ENCODE results near the gene ROBO2. TPM values are rescaled to one million over a fixed set of nuclear protein-coding genes. Genes with fewer than 3 reads are reported as not detected.

Gene ROBO2
- total RNA-seq, 1 donor from 2014 or later, result 2.9 TPM

GRCh38 chr3:77456431-77456830, 416.5 kb downstream of the ROBO2 start:
- Histone ChIP-seq H3K36me3 (no peaks in the 10 kb centered on the region), H3K27me3 (no peaks in the 10 kb centered on the region), H3K27ac (no peak overlapping the region), H3K4me3 (no peak overlapping the region), H3K9me3 (no peaks in the 10 kb centered on the region), H3K4me1 (no peaks in the 10 kb centered on the region)
- intact Hi-C loops (cut with DNase I), result no loop called here
- no peak for TF ChIP-seq CTCF (IDR thresholded peaks at IDR 0.05)
- DNase-seq (ENCODE audit: low spot score in 2 of 2), result no peak

- no peak overlapping the region for H3K27ac ChIP-seq
- intact Hi-C loops (cut with DNase I), result no loop called here
- no peak for DNase-seq (ENCODE audit: low spot score in 2 of 2)
- no peaks in the 10 kb centered on the region for H3K4me1 ChIP-seq
- H3K4me3 ChIP-seq, result no peak overlapping the region
- no peaks in the 10 kb centered on the region for H3K36me3 ChIP-seq
- no peak for TF ChIP-seq CTCF (IDR thresholded peaks at IDR 0.05)
- no peaks in the 10 kb centered on the region for H3K27me3 ChIP-seq
- H3K9me3 ChIP-seq, result no peaks in the 10 kb centered on the region
Measured at GRCh38 chr3:77456906-77457305, 417.0 kb downstream of the ROBO2 start.

- Histone ChIP-seq H3K27ac (no peak overlapping the region), H3K36me3 (no peaks in the 10 kb centered on the region), H3K4me3 (no peak overlapping the region), H3K9me3 (no peaks in the 10 kb centered on the region), H3K27me3 (no peaks in the 10 kb centered on the region), H3K4me1 (peaks cover 0 to 5% of the 10 kb centered on the region in 2 donors)
- intact Hi-C loops (cut with DNase I), result loop anchor here (10.0 kb wide), 1 partner anchor 135 kb away; no protein-coding TSS in a partner anchor
- no peak for TF ChIP-seq CTCF (IDR thresholded peaks at IDR 0.05)
- no peak for DNase-seq (ENCODE audit: low spot score in 2 of 2)
Measured at GRCh38 chr3:77459926-77460325, 420.0 kb downstream of the ROBO2 start.

- H3K4me3 ChIP-seq, result no peak overlapping the region
- TF ChIP-seq CTCF (IDR thresholded peaks at IDR 0.05), result no peak
- DNase-seq (ENCODE audit: low spot score in 2 of 2), result no peak
- H3K9me3 ChIP-seq, result no peaks in the 10 kb centered on the region
- no peak overlapping the region for H3K27ac ChIP-seq
- H3K4me1 ChIP-seq, result peaks cover 0 to 5% of the 10 kb centered on the region in 2 donors
- no peaks in the 10 kb centered on the region for H3K36me3 ChIP-seq
- H3K27me3 ChIP-seq, result no peaks in the 10 kb centered on the region
- intact Hi-C loops (cut with DNase I), result loop anchor here (10.0 kb wide), 1 partner anchor 136 kb away; no protein-coding TSS in a partner anchor
Measured at GRCh38 chr3:77460326-77460725, 420.4 kb downstream of the ROBO2 start.

- intact Hi-C loops (cut with DNase I), result loop anchor here (10.0 kb wide), 1 partner anchor 138 kb away; no protein-coding TSS in a partner anchor
- no peak for DNase-seq (ENCODE audit: low spot score in 2 of 2)
- H3K36me3 ChIP-seq, result no peaks in the 10 kb centered on the region
- H3K4me3 ChIP-seq, result no peak overlapping the region
- no peak for TF ChIP-seq CTCF (IDR thresholded peaks at IDR 0.05)
- H3K27ac ChIP-seq, result no peak overlapping the region
- no peaks in the 10 kb centered on the region for H3K9me3 ChIP-seq
- H3K27me3 ChIP-seq, result no peaks in the 10 kb centered on the region
- H3K4me1 ChIP-seq, result peaks cover 0 to 5% of the 10 kb centered on the region in 2 donors
Measured at GRCh38 chr3:77462951-77463350, 423.1 kb downstream of the ROBO2 start.

Data from ascending aorta (tissue), 2 donors.